Smooth muscle cell (in vitro differentiated cells): ENCODE measurements around the gene KCNJ5. TPM values are rescaled to one million over a fixed set of nuclear protein-coding genes. Genes with fewer than 3 reads are reported as not detected.
A peak's percentile ranks its signal among the peaks of the same experiment; 100 is the strongest.

ENCODE experiments used
- DNase-seq: peaks from one replicate; lab custom pipeline; 2025; ENCODE audit not compliant: unreplicated experiment; lab: John Stamatoyannopoulos, UW
- H2AFZ ChIP-seq: fragments of 200-600 bp; sonication (generic); 2 replicates; pipeline ENCODE4 v1.6.0; 2016; ENCODE audit warnings: antibody characterized with exemption, low read depth, mild to moderate bottlenecking
- H3F3A ChIP-seq: fragments of 200-600 bp; sonication (generic); 2 replicates; pipeline ENCODE4 v1.6.0; 2017; ENCODE audit warnings: antibody characterized with exemption, low read depth
- H3K27ac ChIP-seq: fragments of 200-600 bp; sonication (generic); 2 replicates; pipeline ENCODE4 v1.5.1; 2016; ENCODE audit warnings: low read depth, mild to moderate bottlenecking
- H3K27me3 ChIP-seq: fragments of 200-600 bp; sonication (generic); 2 replicates; pipeline ENCODE4 v1.6.1; 2016; ENCODE audit warnings: low read depth, mild to moderate bottlenecking
- H3K36me3 ChIP-seq: fragments of 200-600 bp; sonication (generic); 2 replicates; pipeline ENCODE4 v1.5.1; 2016; ENCODE audit warnings: low read depth
- H3K4me1 ChIP-seq: fragments of 200-600 bp; sonication (generic); 2 replicates; pipeline ENCODE4 v1.5.1; 2016; ENCODE audit warnings: low read depth
- H3K4me2 ChIP-seq: fragments of 200-600 bp; sonication (generic); 2 replicates; pipeline ENCODE4 v1.6.0; 2016; ENCODE audit warnings: mild to moderate bottlenecking
- H3K4me3 ChIP-seq: fragments of 200-600 bp; sonication (generic); 2 replicates; pipeline ENCODE4 v1.5.1; 2016; ENCODE audit warnings: mild to moderate bottlenecking
- H3K79me2 ChIP-seq: fragments of 200-600 bp; sonication (generic); 2 replicates; pipeline ENCODE4 v1.6.0; 2016; ENCODE audit warnings: low read depth, mild to moderate bottlenecking
- H3K9ac ChIP-seq: fragments of 200-600 bp; sonication (generic); 2 replicates; pipeline ENCODE4 v1.6.0; 2016; ENCODE audit warnings: low read depth
- H3K9me3 ChIP-seq: fragments of 200-600 bp; sonication (generic); replicated peaks from 2 replicates; pipeline ENCODE4 v1.5.1; 2016; ENCODE audit warnings: low read depth
- H4K20me1 ChIP-seq: fragments of 200-600 bp; sonication (generic); 2 replicates; pipeline ENCODE4 v1.6.0; 2016; ENCODE audit warnings: low read depth
- CTCF ChIP-seq: fragments of 200-600 bp; sonication (generic); IDR thresholded peaks from 2 replicates; pipeline ENCODE4 v1.5.1; 2017; ENCODE audit warnings: borderline replicate concordance, mild to moderate bottlenecking, antibody characterized with exemption; ENCODE audit not compliant: insufficient read depth, poor library complexity, severe bottlenecking
- WGBS: methylation state at CpG from one replicate; pipeline ENCODE4 v1.1.7; 2016; ENCODE audit warnings: low lambda C conversion rate; 5-methylcytosine and 5-hydroxymethylcytosine counted together
- polyA plus RNA-seq: library from polyadenylated mRNA; unstranded; fragments of >200 nt; fragmentation: Nextera tagmentation; extraction: Ambion mirVana; gene quantifications from 2 replicates; pipeline ENCODE4 v1.2.1, GENCODE V29; 2016
- total RNA-seq: library from RNA; depleted of rRNA; stranded (reverse); fragments of >200 nt; gene quantifications from 2 replicates; pipeline ENCODE4 v1.2.3, GENCODE V29; 2014

Gene KCNJ5
- total and polyA plus RNA-seq, 2 experiments from 2014 or later = 0.11 TPM; not detected in 1

DNA sequence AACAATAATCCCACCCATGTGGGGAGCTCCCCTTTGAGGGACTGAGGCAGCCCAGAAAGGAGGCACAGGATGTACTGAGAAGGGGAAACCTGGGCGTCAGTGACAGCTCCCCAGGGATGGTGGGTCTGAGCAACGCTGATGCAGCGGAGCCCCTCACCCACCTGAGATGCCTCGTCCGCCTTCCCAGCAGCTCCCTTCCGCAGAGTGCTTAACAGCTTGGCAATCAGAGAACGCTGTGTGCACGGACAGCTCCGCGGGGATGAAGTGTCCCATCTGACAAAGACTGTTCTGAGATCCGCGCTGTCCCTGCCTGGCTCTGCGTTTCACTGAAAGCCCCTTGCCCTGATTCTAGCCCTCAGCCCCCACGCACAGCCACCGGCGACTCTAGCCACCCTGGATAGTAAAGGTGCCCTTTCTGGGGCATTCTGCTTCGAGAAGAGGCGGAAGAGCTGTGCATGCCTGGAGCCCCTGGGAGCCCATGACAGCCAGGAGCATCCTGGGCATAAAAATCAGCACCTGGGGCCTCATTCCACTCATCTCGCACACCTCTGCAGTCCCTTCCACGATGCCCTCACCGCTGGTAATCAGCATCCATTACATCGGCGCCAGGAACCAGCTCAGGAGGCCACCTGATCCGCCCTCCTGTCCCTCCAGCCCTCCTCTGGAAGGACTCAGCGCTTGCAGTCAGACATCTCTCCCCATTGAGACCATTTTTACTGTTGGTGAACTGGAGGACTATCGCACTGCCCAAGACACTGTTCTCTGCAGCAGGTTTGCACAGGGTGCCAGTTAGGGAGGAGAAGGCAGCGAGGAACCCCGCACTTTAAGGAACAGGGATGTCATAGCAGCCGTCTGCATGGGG is 10.7 kb downstream of the KCNJ5 start:
- Histone ChIP-seq H3K36me3 (no peaks in the 10 kb centered on the region), H2AFZ (no peak overlapping the region), H3K79me2 (no peaks in the 10 kb centered on the region), H3K4me3 (no peak overlapping the region), H3K27me3 (peaks cover 48% of the 10 kb centered on the region), H3F3A (no peaks in the 10 kb centered on the region), H3K4me2 (peak overlapping the region; percentile 7), H3K9me3 (no peaks in the 10 kb centered on the region), H3K4me1 (peaks cover 29% of the 10 kb centered on the region), H3K9ac (no peak overlapping the region), H4K20me1 (no peaks in the 10 kb centered on the region), H3K27ac (no peak overlapping the region)
- 17% methylated on average over 29 of the region's 29 CpGs for WGBS
- TF ChIP-seq CTCF = no peak
- DNase-seq = no peak

DNA sequence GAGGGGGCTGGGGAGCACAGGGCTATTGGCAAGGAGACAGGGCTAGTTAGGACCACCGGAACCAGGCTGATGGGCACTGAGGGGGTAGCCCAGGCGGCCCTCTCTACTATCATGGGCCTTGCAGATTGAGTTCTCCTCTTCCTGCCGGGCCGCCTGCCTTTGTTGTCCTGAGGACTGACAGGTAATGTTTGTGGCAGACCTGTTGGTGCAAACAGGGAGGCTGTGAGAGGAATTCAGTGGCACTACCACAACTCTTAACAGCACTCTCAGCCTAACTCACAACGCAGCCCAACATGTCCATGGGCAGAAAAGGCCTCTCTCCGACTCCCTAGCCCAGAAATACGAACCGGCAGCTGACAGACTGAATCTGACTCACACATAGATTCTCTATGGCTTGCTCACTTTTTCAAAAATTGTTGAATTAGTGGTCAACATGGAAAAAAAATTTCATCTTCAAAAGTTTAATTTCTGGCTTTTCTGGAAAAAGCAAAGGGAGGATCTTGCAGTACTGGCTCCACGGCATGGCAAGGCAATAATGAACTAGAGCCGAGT is 11.4 kb downstream of the KCNJ5 start:
- TF ChIP-seq CTCF = no peak
- H3K27ac ChIP-seq = no peak overlapping the region
- no peak overlapping the region for H3K9ac ChIP-seq
- H4K20me1 ChIP-seq = no peaks in the 10 kb centered on the region
- H3K79me2 ChIP-seq = no peaks in the 10 kb centered on the region
- peaks cover 29% of the 10 kb centered on the region for H3K4me1 ChIP-seq
- WGBS = 27% methylated on average over 10 of the region's 10 CpGs
- H3K9me3 ChIP-seq = no peaks in the 10 kb centered on the region
- no peaks in the 10 kb centered on the region for H3K36me3 ChIP-seq
- no peaks in the 10 kb centered on the region for H3F3A ChIP-seq
- H3K4me3 ChIP-seq = no peak overlapping the region
- DNase-seq = no peak
- peak overlapping the region; percentile 40 for H3K4me2 ChIP-seq
- no peak overlapping the region for H2AFZ ChIP-seq
- peaks cover 48% of the 10 kb centered on the region for H3K27me3 ChIP-seq

DNA sequence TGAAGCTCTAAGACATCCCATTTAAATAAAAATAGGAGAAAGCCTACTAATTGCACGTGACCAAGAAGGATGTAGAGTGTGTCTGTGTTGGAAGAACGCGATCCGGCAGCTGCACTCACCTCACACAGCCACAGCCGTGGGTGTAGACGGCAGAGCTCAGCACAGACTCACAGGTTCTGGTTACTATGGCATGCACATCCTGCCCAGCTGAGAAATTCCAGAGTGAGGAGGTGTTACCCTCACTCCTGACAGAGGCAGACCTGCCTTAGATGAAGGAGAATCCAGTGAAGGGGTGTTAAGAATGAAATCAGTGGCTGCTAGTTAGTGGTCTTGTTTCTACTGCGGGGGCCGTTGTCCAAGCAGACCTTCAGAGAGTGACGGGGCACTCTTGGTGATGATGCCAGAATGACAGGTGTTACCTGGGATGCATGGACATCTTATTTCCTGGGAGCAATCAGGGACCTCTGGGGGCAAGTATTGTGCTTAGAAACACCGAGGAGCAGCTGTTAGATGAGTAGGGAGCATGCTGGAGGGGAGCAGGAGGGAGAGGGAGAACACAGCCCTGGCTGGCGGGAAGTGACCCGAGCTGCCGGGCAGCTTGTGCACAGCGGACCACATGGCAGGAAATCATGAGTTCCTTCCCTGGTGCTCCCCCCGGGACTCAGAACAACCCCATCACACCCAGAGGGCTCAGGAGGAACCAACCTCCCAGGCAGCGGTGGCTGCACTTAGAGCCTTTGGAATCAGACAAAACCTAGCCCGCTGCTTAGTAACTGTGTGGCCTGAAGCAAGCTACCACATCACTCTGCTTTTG is 12.3 kb downstream of the KCNJ5 start:
- Histone ChIP-seq H3K4me3 (no peak overlapping the region), H3K4me2 (peak overlapping the region; percentile 40), H3K4me1 (peaks cover 34% of the 10 kb centered on the region), H3K9me3 (no peaks in the 10 kb centered on the region), H3K27ac (no peak overlapping the region), H3K27me3 (peaks cover 41% of the 10 kb centered on the region), H3F3A (peaks cover 5% of the 10 kb centered on the region), H2AFZ (no peak overlapping the region), H3K9ac (no peak overlapping the region), H4K20me1 (no peaks in the 10 kb centered on the region), H3K36me3 (no peaks in the 10 kb centered on the region), H3K79me2 (no peaks in the 10 kb centered on the region)
- WGBS = 10% methylated on average over 17 of the region's 17 CpGs
- DNase-seq = no peak
- no peak for TF ChIP-seq CTCF
